Ramos (cell line): ENCODE measurements around the gene ZNF701.

Experiments used
- in situ Hi-C: fragments of 300-500 bp; cut with MboI; formaldehyde crosslinking; loops from one replicate; pipeline ENCODE4 v1.14.3; 2022; ENCODE audit warnings: low sequenced_read_pairs; ENCODE audit not compliant: unreplicated experiment

Gene ZNF701

GRCh38 chr19:52635786-52636570, 65.9 kb downstream of the ZNF701 start:
- in situ Hi-C loops = no loop called here
